Esophagus muscularis mucosa (tissue), 4 donors: Measurements from ENCODE around the gene IL37. TPM values are rescaled to one million over a fixed set of nuclear protein-coding genes. Genes with fewer than 3 reads are reported as not detected.

Source experiments
- DNase-seq: peaks from one replicate; pipeline ENCODE4 v3.0.0-alpha.2; 2017; ENCODE audit errors: extremely low spot score
- H3K27ac ChIP-seq, 4 donors: fragments of 200-600 bp; sonication (generic); replicated peaks in 1 of 4; 1 replicate in 3 of 4; 2 replicates in 1 of 4; pipeline ENCODE4 v1.5.1; 2016 to 2019; ENCODE audit warnings: mild to moderate bottlenecking in 1 of 4
- H3K27me3 ChIP-seq, 4 donors: fragments of 200-600 bp; sonication (generic); one replicate each; pipeline versions ENCODE4 v1.5.1 to v1.6.0; 2016 to 2019
- H3K36me3 ChIP-seq, 4 donors: fragments of 200-600 bp; sonication (generic); one replicate each; pipeline ENCODE4 v1.5.1; 2016 to 2019
- H3K4me1 ChIP-seq, 4 donors: fragments of 200-600 bp; sonication (generic); one replicate each; pipeline ENCODE4 v1.5.1; 2016 to 2019
- H3K4me3 ChIP-seq, 4 donors: fragments of 200-600 bp; sonication (generic); 1 replicate in 2 of 4; 2 replicates in 2 of 4; pipeline ENCODE4 v1.5.1; 2016 to 2019; ENCODE audit warnings: mild to moderate bottlenecking in 4 of 4, moderate library complexity in 1 of 4
- H3K9me3 ChIP-seq, 4 donors: fragments of 200-600 bp; sonication (generic); 1 replicate in 3 of 4; 2 replicates in 1 of 4; pipeline ENCODE4 v1.5.1; 2016 to 2019
- CTCF ChIP-seq, 3 experiments: fragments of 200-600 bp in 2 of 3; fragments of 450-650 bp in 1 of 3; sonication (generic) in 2 of 3; IDR thresholded peaks; one replicate each; pipeline ENCODE4 v1.5.1; 2017 to 2019; ENCODE audit warnings: antibody characterized with exemption in 3 of 3, mild to moderate bottlenecking in 2 of 3, moderate library complexity in 1 of 3
- EP300 ChIP-seq: sonication (generic); formaldehyde crosslinking; IDR thresholded peaks from one replicate; pipeline ENCODE4 v1.6.1; 2017; ENCODE audit warnings: antibody characterized with exemption
- POLR2A ChIP-seq: fragments of 450-650 bp; IDR thresholded peaks from one replicate; pipeline ENCODE4 v1.6.1; 2017; ENCODE audit warnings: antibody characterized with exemption, moderate library complexity, mild to moderate bottlenecking, low read depth
- POLR2AphosphoS5 ChIP-seq, 2 donors: sonication (generic); formaldehyde crosslinking; IDR thresholded peaks; one replicate each; pipeline ENCODE4 v1.6.1; 2017; ENCODE audit warnings: antibody characterized with exemption in 2 of 2
- WGBS: methylation state at CpG from one replicate; pipeline ENCODE4 v1.1.5; 2018; 5-methylcytosine and 5-hydroxymethylcytosine counted together
- intact Hi-C: fragments of 100-400 bp; cut with DNase I; formaldehyde crosslinking; loops from one replicate; pipeline ENCODE4 v1.15.1; 2023
- total RNA-seq, 4 donors: library from RNA; depleted of rRNA; stranded (reverse); fragments of >200 nt; gene quantifications; one replicate each; pipeline versions ENCODE4 v1.1.0 to v1.2.1, GENCODE V29; 2016

Gene IL37
- not detected for total RNA-seq

- no peak for DNase-seq
- TF ChIP-seq CTCF (IDR thresholded peaks at IDR 0.05) (no peak), EP300 (no peak), POLR2A (no peak), POLR2AphosphoS5 (IDR thresholded peaks at IDR 0.05) (no peak)
- Histone ChIP-seq H3K27ac (no peak within 1 kb of the TSS), H3K9me3 (no peaks in the 10 kb centered on the region), H3K4me1 (no peaks in the 10 kb centered on the region), H3K4me3 (no peak within 1 kb of the TSS), H3K27me3 (peaks cover 0 to 3% (median 0%) of the 10 kb centered on the region in 4 donors), H3K36me3 (no peaks in the 10 kb centered on the region)
- 42% methylated on average over 2 of the region's 2 CpGs for WGBS
- intact Hi-C loops: no loop called here
Measured at GRCh38 chr2:112910865-112911264, at the start of gene IL37. Gene IL37 (plus strand): TSS chr2:112911165. CDS start chr2:112913013, 1,848 bp downstream.

GRCh38 chr2:112864072-112864471, 46.9 kb upstream of the IL37 start:
- intact Hi-C loops: no loop called here
- H3K4me3 ChIP-seq: no peak overlapping the region
- peaks cover 0 to 6% (median 0%) of the 10 kb centered on the region in 4 donors for H3K9me3 ChIP-seq
- no peaks in the 10 kb centered on the region for H3K27me3 ChIP-seq
- WGBS: 81% methylated on average over 1 of the region's 1 CpG
- TF ChIP-seq EP300 (no peak), POLR2A (no peak), POLR2AphosphoS5 (IDR thresholded peaks at IDR 0.05) (no peak), CTCF (IDR thresholded peaks at IDR 0.05) (no peak)
- peaks cover 0 to 2% (median 0%) of the 10 kb centered on the region in 4 donors for H3K4me1 ChIP-seq
- no peak for DNase-seq
- no peaks in the 10 kb centered on the region for H3K36me3 ChIP-seq
- no peak overlapping the region for H3K27ac ChIP-seq

GRCh38 chr2:112866128-112866835, 44.7 kb upstream of the IL37 start:
- Histone ChIP-seq H3K4me1 (peaks cover 0 to 9% (median 2%) of the 10 kb centered on the region in 4 donors), H3K27ac (no peak overlapping the region), H3K9me3 (no peaks in the 10 kb centered on the region), H3K36me3 (no peaks in the 10 kb centered on the region), H3K4me3 (no peak overlapping the region), H3K27me3 (no peaks in the 10 kb centered on the region)
- peak; percentile 80 for DNase-seq
- WGBS: 86% methylated on average over 8 of the region's 8 CpGs
- intact Hi-C loops: no loop called here
- TF ChIP-seq EP300: no peak
- TF ChIP-seq CTCF (IDR thresholded peaks at IDR 0.05): no peak
- no peak for TF ChIP-seq POLR2A

GRCh38 chr2:112867701-112868631, 43.0 kb upstream of the IL37 start:
- no peak for TF ChIP-seq POLR2A
- TF ChIP-seq CTCF (IDR thresholded peaks at IDR 0.05): no peak
- no peak for TF ChIP-seq EP300
- no peaks in the 10 kb centered on the region for H3K27me3 ChIP-seq
- WGBS: 81% methylated on average over 7 of the region's 7 CpGs
- intact Hi-C loops: no loop called here
- peaks cover 0 to 9% (median 2%) of the 10 kb centered on the region in 4 donors for H3K4me1 ChIP-seq
- no peaks in the 10 kb centered on the region for H3K36me3 ChIP-seq
- H3K4me3 ChIP-seq: no peak overlapping the region
- DNase-seq: peak; percentile 85
- no peak overlapping the region for H3K27ac ChIP-seq
- no peaks in the 10 kb centered on the region for H3K9me3 ChIP-seq
